ENCODE results near the gene OSBPL1A.

OSBPL1A gene

DNA sequence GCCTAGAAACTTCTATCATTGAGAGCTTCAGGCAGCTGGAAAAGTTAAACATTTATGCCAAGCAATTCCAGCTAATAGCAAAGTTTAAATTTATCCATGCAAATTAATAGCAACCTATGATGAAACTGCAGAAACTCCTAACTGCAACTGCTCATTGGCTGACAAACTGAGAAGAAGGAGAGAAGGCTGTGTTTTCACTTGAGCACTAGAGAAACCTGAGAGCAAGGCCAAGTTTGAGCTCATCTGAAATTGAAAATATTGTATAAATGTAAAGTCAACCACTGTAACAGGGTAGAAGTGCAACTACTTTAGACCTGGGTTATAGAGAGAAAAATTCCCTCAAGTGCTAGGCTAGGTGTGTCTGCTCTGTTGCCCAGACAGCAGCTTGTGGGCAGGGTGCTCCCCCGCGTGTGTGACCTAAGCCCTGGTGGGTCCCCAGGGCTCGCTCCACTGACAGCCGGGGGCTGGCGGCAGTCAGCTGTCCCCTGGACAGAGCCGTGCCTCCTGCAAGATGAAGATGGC, 208.6 kb downstream of the OSBPL1A start:
- Histone ChIP-seq H3K27ac (replicated peaks) (no peak overlapping the region), H3K4me3 (replicated peaks; ENCODE audit: insufficient read depth, low read length) (no peak overlapping the region), H3K27me3 (ENCODE audit: insufficient read depth, poor library complexity, severe bottlenecking) (no peaks in the 10 kb centered on the region)
- DNase-seq (ENCODE audit: low read depth in 1 of 2, low spot score in 1 of 2) = no peak
- TF ChIP-seq POLR2AphosphoS5 (IDR thresholded peaks at IDR 0.05; ENCODE audit: low read depth) (no peak), SPI1 (IDR thresholded peaks at IDR 0.05; ENCODE audit: borderline replicate concordance, low read depth) (no peak), GABPA (IDR thresholded peaks at IDR 0.05; ENCODE audit: low read depth) (no peak)
- TF ChIP-seq, protein P1, sequence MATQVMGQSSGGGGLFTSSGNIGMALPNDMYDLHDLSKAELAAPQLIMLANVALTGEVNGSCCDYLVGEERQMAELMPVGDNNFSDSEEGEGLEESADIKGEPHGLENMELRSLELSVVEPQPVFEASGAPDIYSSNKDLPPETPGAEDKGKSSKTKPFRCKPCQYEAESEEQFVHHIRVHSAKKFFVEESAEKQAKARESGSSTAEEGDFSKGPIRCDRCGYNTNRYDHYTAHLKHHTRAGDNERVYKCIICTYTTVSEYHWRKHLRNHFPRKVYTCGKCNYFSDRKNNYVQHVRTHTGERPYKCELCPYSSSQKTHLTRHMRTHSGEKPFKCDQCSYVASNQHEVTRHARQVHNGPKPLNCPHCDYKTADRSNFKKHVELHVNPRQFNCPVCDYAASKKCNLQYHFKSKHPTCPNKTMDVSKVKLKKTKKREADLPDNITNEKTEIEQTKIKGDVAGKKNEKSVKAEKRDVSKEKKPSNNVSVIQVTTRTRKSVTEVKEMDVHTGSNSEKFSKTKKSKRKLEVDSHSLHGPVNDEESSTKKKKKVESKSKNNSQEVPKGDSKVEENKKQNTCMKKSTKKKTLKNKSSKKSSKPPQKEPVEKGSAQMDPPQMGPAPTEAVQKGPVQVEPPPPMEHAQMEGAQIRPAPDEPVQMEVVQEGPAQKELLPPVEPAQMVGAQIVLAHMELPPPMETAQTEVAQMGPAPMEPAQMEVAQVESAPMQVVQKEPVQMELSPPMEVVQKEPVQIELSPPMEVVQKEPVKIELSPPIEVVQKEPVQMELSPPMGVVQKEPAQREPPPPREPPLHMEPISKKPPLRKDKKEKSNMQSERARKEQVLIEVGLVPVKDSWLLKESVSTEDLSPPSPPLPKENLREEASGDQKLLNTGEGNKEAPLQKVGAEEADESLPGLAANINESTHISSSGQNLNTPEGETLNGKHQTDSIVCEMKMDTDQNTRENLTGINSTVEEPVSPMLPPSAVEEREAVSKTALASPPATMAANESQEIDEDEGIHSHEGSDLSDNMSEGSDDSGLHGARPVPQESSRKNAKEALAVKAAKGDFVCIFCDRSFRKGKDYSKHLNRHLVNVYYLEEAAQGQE (IDR thresholded peaks at IDR 0.05; ENCODE audit: insufficient replicate concordance, low read depth) = no peak
- TF ChIP-seq, protein P2, sequence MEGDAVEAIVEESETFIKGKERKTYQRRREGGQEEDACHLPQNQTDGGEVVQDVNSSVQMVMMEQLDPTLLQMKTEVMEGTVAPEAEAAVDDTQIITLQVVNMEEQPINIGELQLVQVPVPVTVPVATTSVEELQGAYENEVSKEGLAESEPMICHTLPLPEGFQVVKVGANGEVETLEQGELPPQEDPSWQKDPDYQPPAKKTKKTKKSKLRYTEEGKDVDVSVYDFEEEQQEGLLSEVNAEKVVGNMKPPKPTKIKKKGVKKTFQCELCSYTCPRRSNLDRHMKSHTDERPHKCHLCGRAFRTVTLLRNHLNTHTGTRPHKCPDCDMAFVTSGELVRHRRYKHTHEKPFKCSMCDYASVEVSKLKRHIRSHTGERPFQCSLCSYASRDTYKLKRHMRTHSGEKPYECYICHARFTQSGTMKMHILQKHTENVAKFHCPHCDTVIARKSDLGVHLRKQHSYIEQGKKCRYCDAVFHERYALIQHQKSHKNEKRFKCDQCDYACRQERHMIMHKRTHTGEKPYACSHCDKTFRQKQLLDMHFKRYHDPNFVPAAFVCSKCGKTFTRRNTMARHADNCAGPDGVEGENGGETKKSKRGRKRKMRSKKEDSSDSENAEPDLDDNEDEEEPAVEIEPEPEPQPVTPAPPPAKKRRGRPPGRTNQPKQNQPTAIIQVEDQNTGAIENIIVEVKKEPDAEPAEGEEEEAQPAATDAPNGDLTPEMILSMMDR (IDR thresholded peaks at IDR 0.05; ENCODE audit: insufficient read depth, low read length) = no peak

DNA sequence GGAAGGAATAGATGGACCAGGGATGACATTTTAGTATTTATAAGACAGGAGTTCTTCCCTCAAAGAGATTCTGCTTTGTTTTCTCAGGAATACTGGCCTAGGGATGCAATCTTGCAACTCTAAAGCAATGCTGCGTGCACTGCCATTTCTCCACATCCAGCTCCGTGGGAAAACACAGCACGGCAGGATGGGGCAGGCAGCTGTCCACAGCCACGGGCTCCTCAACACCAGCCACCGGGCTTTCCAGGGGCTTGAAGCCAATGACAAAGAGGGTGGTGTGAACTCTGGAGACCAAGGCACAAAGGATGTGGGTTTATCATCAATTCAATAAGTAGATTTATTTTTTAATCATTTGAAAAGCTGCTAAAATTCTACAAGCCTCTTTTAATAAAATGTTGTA, 209.5 kb downstream of the OSBPL1A start:
- no peak overlapping the region for H3K4me3 ChIP-seq (replicated peaks; ENCODE audit: insufficient read depth, low read length)
- TF ChIP-seq, protein P1 (IDR thresholded peaks at IDR 0.05; ENCODE audit: insufficient replicate concordance, low read depth) = no peak
- TF ChIP-seq POLR2AphosphoS5 (IDR thresholded peaks at IDR 0.05; ENCODE audit: low read depth) = no peak
- TF ChIP-seq, protein P2 (IDR thresholded peaks at IDR 0.05; ENCODE audit: insufficient read depth, low read length) = no peak
- no peak for TF ChIP-seq SPI1 (IDR thresholded peaks at IDR 0.05; ENCODE audit: borderline replicate concordance, low read depth)
- TF ChIP-seq GABPA (IDR thresholded peaks at IDR 0.05; ENCODE audit: low read depth) = no peak
- DNase-seq (ENCODE audit: low read depth in 1 of 2, low spot score in 1 of 2) = no peak
- no peak overlapping the region for H3K27ac ChIP-seq (replicated peaks)
- no peaks in the 10 kb centered on the region for H3K27me3 ChIP-seq (ENCODE audit: insufficient read depth, poor library complexity, severe bottlenecking)

DNA sequence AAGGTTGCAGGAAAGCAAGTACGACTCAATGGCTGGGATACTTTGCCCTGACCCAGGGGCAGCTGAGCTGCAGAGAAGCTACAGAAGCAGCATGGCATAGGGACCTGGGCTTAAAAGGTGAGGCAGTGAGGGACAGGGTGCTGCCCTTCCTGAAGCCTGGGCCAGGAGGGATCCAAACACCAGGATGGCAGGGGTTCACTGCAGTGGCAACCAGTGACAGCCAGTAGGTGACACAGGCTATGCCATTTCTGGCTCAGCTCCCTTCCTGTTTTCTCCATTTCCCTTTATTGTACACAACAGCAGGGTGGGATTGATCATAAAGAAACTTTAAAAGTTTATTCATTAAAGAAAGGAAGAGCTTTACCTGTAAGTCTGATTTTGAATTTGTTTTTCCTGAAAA, 209.9 kb downstream of the OSBPL1A start:
- no peaks in the 10 kb centered on the region for H3K27me3 ChIP-seq (ENCODE audit: insufficient read depth, poor library complexity, severe bottlenecking)
- TF ChIP-seq, protein P1 (IDR thresholded peaks at IDR 0.05; ENCODE audit: insufficient replicate concordance, low read depth) = no peak
- TF ChIP-seq SPI1 (IDR thresholded peaks at IDR 0.05; ENCODE audit: borderline replicate concordance, low read depth) = peak; percentile 23; the same call in 1 of the 2 replicates
- no peak for DNase-seq (ENCODE audit: low read depth in 1 of 2, low spot score in 1 of 2)
- H3K27ac ChIP-seq (replicated peaks) = no peak overlapping the region
- no peak overlapping the region for H3K4me3 ChIP-seq (replicated peaks; ENCODE audit: insufficient read depth, low read length)

Data from HL-60 (cell line).